Prostate gland (tissue), 2 donors: ENCODE results near the gene BAIAP2L1. TPM values are rescaled to one million over a fixed set of nuclear protein-coding genes. Genes with fewer than 3 reads are reported as not detected.

Experiments
- DNase-seq: peaks from one replicate; pipeline ENCODE4 v3.0.0-alpha.2; 2019; ENCODE audit warnings: low spot score
- H3K27ac ChIP-seq, 2 donors: fragments of 200-600 bp; sonication (generic); 2 replicates each; pipeline ENCODE4 v1.5.1; 2017 to 2019
- H3K27me3 ChIP-seq: fragments of 200-600 bp; sonication (generic); replicated peaks from 2 replicates; pipeline ENCODE4 v1.5.1; 2019; ENCODE audit not compliant: insufficient read depth
- H3K36me3 ChIP-seq, 2 donors: fragments of 200-600 bp; sonication (generic); 1 replicate in 1 of 2; 2 replicates in 1 of 2; pipeline versions ENCODE4 v1.5.1 to v1.8.1; 2017 to 2019
- H3K4me1 ChIP-seq: fragments of 200-600 bp; sonication (generic); replicated peaks from 2 replicates; pipeline ENCODE4 v1.5.1; 2019
- H3K4me3 ChIP-seq, 2 donors: fragments of 200-600 bp; sonication (generic); 2 replicates each; pipeline ENCODE4 v1.5.1; 2017 to 2019
- H3K9me3 ChIP-seq: fragments of 200-600 bp; sonication (generic); 2 replicates; pipeline ENCODE4 v1.5.1; 2017
- CTCF ChIP-seq, 4 experiments: fragments of 200-600 bp in 2 of 4; fragments of 450-650 bp in 2 of 4; sonication (generic) in 2 of 4; IDR thresholded peaks; 1 replicate in 3 of 4; 2 replicates in 1 of 4; pipeline ENCODE4 v1.5.1; 2016 to 2019; ENCODE audit warnings: antibody characterized with exemption in 4 of 4, mild to moderate bottlenecking in 2 of 4, moderate library complexity in 2 of 4
- POLR2A ChIP-seq: fragments of 450-650 bp; IDR thresholded peaks from one replicate; pipeline ENCODE4 v1.6.1; 2016; ENCODE audit warnings: antibody characterized with exemption, mild to moderate bottlenecking
- POLR2AphosphoS5 ChIP-seq: sonication (generic); formaldehyde crosslinking; IDR thresholded peaks from one replicate; pipeline ENCODE4 v1.6.1; 2017; ENCODE audit warnings: antibody characterized with exemption
- WGBS: methylation state at CpG from one replicate; pipeline ENCODE4 v1.1.5; 2018; 5-methylcytosine and 5-hydroxymethylcytosine counted together
- intact Hi-C: fragments of 100-400 bp; cut with DNase I; formaldehyde crosslinking; loops from one replicate; pipeline ENCODE4 v1.14.2; 2022
- total RNA-seq, 2 donors: library from RNA; depleted of rRNA; stranded (reverse); fragments of >200 nt; gene quantifications; one replicate each; pipeline ENCODE4 v1.1.0, GENCODE V29; 2016

The BAIAP2L1 gene
- total RNA-seq, 2 donors from 2014 or later = 24.7 to 41.6 TPM

GRCh38 chr7:98365863-98366561, 34.9 kb downstream of the BAIAP2L1 start:
- Histone ChIP-seq H3K9me3 (no peaks in the 10 kb centered on the region), H3K4me1 (no peaks in the 10 kb centered on the region), H3K36me3 (no peaks in the 10 kb centered on the region), H3K27me3 (no peaks in the 10 kb centered on the region), H3K27ac (no peak overlapping the region), H3K4me3 (no peak overlapping the region)
- no peak for TF ChIP-seq CTCF (IDR thresholded peaks at IDR 0.05)
- no peak for TF ChIP-seq POLR2A
- no peak for TF ChIP-seq POLR2AphosphoS5
- DNase-seq = no peak
- intact Hi-C loops = no loop called here
- 90% methylated on average over 11 of the region's 11 CpGs for WGBS

- no peak overlapping the region for H3K27ac ChIP-seq
- intact Hi-C loops = no loop called here
These were observed 36.7 kb downstream of the BAIAP2L1 start for GRCh38 chr7:98364220-98364619.

GRCh38 chr7:98362517-98362916, 38.4 kb downstream of the BAIAP2L1 start:
- H3K27me3 ChIP-seq = no peaks in the 10 kb centered on the region
- no peaks in the 10 kb centered on the region for H3K4me1 ChIP-seq
- WGBS = 77% methylated on average over 4 of the region's 4 CpGs
- no peak for DNase-seq
- intact Hi-C loops = no loop called here
- no peak overlapping the region for H3K4me3 ChIP-seq
- no peaks in the 10 kb centered on the region for H3K9me3 ChIP-seq
- H3K27ac ChIP-seq = no peak overlapping the region
- no peaks in the 10 kb centered on the region for H3K36me3 ChIP-seq
- TF ChIP-seq POLR2A (no peak), CTCF (IDR thresholded peaks at IDR 0.05) (no peak), POLR2AphosphoS5 (no peak)

More at GRCh38 chr7:98364220-98364619, 36.7 kb downstream of the BAIAP2L1 start:
- Histone ChIP-seq H3K4me3 (no peak overlapping the region), H3K36me3 (no peaks in the 10 kb centered on the region), H3K27me3 (no peaks in the 10 kb centered on the region), H3K9me3 (no peaks in the 10 kb centered on the region), H3K4me1 (no peaks in the 10 kb centered on the region)
- TF ChIP-seq POLR2A (no peak), CTCF (IDR thresholded peaks at IDR 0.05) (no peak), POLR2AphosphoS5 (no peak)
- DNase-seq = no peak
- 93% methylated on average over 8 of the region's 8 CpGs for WGBS

- H3K36me3 ChIP-seq = no peaks in the 10 kb centered on the region
- no peaks in the 10 kb centered on the region for H3K4me1 ChIP-seq
- H3K27ac ChIP-seq = no peak overlapping the region
- no peak for DNase-seq
- intact Hi-C loops = no loop called here
- 76% methylated on average over 10 of the region's 10 CpGs for WGBS
- H3K27me3 ChIP-seq = no peaks in the 10 kb centered on the region
- no peaks in the 10 kb centered on the region for H3K9me3 ChIP-seq
- TF ChIP-seq POLR2A = no peak
- no peak for TF ChIP-seq POLR2AphosphoS5
- no peak for TF ChIP-seq CTCF (IDR thresholded peaks at IDR 0.05)
- H3K4me3 ChIP-seq = no peak overlapping the region
These were observed 40.4 kb downstream of the BAIAP2L1 start for GRCh38 chr7:98360221-98361130.
